ENCODE results near the gene THRA. TPM values are rescaled to one million over a fixed set of nuclear protein-coding genes. Genes with fewer than 3 reads are reported as not detected.

Gene THRA
- total RNA-seq, 3 donors from 2014 or later (not counting 1 experiment from before 2014, with no cell fraction given): 40.8 to 55.7 (median 42.3) TPM

DNA sequence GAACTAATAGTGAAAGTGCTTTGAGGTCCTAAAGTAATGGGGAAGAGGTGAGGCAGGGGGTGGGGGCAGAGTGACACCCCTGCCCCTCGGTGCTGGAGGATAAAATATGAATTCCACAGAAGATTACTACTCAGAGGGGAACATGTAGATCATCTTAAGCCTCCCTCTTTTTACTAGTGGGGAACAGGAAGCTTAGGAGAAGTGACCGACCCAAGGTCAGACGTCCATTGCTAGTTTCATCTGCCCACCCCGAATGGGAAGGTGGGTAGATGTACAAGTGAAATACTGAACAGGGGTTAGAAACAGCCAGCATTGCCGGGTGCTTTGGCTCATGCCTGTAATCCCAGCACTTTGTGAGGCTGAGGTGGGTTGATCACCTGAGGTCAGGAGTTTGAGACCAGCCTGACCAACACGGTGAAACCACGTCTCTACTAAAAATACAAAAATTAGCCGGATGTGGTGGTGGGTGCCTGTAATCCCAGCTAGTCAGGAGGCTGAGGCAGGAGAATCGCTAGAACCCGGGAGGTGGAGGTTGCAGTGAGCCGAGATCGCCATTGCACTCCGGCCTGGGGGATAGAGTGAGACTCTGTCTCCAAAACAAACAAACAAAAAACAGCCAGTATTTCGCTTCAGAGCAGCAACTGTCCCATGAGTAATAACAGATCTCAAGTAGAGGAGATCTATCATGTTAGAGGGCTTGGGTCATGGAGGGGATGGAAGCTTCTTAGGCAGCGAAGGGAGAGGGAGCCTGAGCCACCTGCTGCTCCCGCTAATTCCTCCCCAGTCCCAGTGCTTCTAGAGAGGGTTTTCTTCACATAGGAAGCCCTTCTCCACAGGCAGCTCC, 38.8 kb downstream of the THRA start:
- ATAC-seq (no peak), DNase-seq (no peak)
- H3K4me3 ChIP-seq (ENCODE audit: low read length): no peak overlapping the region
- 74% methylated on average over 12 of the region's 16 CpGs for WGBS (ENCODE audit: insufficient coverage)
- no peak for TF ChIP-seq CTCF (IDR thresholded peaks at IDR 0.05)
- peaks cover 7% of the 10 kb centered on the region for H3K36me3 ChIP-seq (ENCODE audit: control insufficient read depth, insufficient read depth, low read length)
- H3K4me1 Mint-ChIP-seq: peaks cover 79 to 80% of the 10 kb centered on the region in 2 donors
- no peaks in the 10 kb centered on the region for H3K27me3 ChIP-seq (ENCODE audit: control insufficient read depth, insufficient read depth, low read length)
- H3K9me3 ChIP-seq (ENCODE audit: control insufficient read depth, insufficient read depth, low read length): no peaks in the 10 kb centered on the region
- no peaks in the 10 kb centered on the region for H3K36me3 Mint-ChIP-seq
- intact Hi-C loops (cut with micrococcal nuclease): loop anchor here (10.0 kb wide), 1 partner anchor 327 kb away; no protein-coding TSS in a partner anchor
- no peaks in the 10 kb centered on the region for H3K27me3 Mint-ChIP-seq (ENCODE audit: low read depth in 2 of 2)
- peak overlapping the region; percentile 98 for H3K4me3 Mint-ChIP-seq
- peak overlapping the region; percentile 36 for H3K27ac ChIP-seq (ENCODE audit: low read length)
- peaks cover 82% of the 10 kb centered on the region for H3K4me1 ChIP-seq (ENCODE audit: control insufficient read depth, insufficient read depth, low read length)
- peak overlapping the region in 1 of 2 donors; percentile 94 for H3K27ac Mint-ChIP-seq
- H3K9me3 Mint-ChIP-seq: no peaks in the 10 kb centered on the region

DNA sequence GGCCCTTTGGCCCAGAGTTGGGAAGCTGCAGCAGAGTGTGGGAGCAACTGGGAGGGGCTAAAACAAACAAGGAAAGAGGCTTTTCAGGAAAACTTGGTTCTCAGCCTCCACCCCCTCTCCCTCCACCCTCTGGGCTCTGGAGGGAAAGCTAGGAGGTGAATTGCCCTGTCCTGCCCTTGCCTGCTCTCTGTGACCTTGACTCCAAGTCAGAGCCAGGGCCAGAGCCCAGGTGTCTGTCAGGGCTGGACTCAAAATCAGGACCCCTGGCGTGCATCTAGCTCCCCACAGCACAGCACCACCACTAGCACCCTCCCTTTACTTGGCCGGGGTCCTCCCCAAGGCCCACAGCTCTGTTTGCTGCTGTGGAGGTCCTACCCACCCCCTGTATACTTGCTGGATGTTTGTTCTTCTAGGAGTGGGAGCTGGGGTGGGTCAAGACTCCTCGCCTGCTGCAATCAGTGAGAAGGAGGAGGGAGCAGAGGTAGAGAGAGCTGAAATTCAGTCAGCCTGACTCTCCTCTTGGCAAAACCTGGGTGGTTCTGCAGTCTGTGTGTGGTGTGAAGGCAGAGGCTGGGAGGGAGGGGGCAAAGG, 40.4 kb downstream of the THRA start:
- peak overlapping the region; percentile 21 to 36 for H3K27ac Mint-ChIP-seq
- intact Hi-C loops (cut with micrococcal nuclease): loop anchor here (10.0 kb wide), 1 partner anchor 328 kb away; no protein-coding TSS in a partner anchor
- peaks cover 79 to 82% of the 10 kb centered on the region in 2 donors for H3K4me1 Mint-ChIP-seq
- Histone ChIP-seq H3K4me1 (ENCODE audit: control insufficient read depth, insufficient read depth, low read length) (peaks cover 82% of the 10 kb centered on the region), H3K27me3 (ENCODE audit: control insufficient read depth, insufficient read depth, low read length) (no peaks in the 10 kb centered on the region), H3K4me3 (ENCODE audit: low read length) (no peak overlapping the region), H3K9me3 (ENCODE audit: control insufficient read depth, insufficient read depth, low read length) (no peaks in the 10 kb centered on the region), H3K36me3 (ENCODE audit: control insufficient read depth, insufficient read depth, low read length) (no peaks in the 10 kb centered on the region), H3K27ac (ENCODE audit: low read length) (no peak overlapping the region)
- 84% methylated on average over 3 of the region's 3 CpGs for WGBS (ENCODE audit: insufficient coverage)
- H3K9me3 Mint-ChIP-seq: no peaks in the 10 kb centered on the region
- DNase-seq: peak in 1 of 2 donors; percentile 35
- ATAC-seq: no peak
- H3K36me3 Mint-ChIP-seq: no peaks in the 10 kb centered on the region
- no peak for TF ChIP-seq CTCF (IDR thresholded peaks at IDR 0.05)
- H3K27me3 Mint-ChIP-seq (ENCODE audit: low read depth in 2 of 2): no peaks in the 10 kb centered on the region
- H3K4me3 Mint-ChIP-seq: no peak overlapping the region

- Mint-ChIP-seq H3K27ac (peak overlapping the region; percentile 21 to 36), H3K27me3 (ENCODE audit: low read depth in 2 of 2) (no peaks in the 10 kb centered on the region), H3K9me3 (no peaks in the 10 kb centered on the region), H3K36me3 (no peaks in the 10 kb centered on the region), H3K4me3 (no peak overlapping the region), H3K4me1 (peaks cover 79 to 82% of the 10 kb centered on the region in 2 donors)
- no peak for TF ChIP-seq CTCF (IDR thresholded peaks at IDR 0.05)
- H3K27me3 ChIP-seq (ENCODE audit: control insufficient read depth, insufficient read depth, low read length): no peaks in the 10 kb centered on the region
- peaks cover 82% of the 10 kb centered on the region for H3K4me1 ChIP-seq (ENCODE audit: control insufficient read depth, insufficient read depth, low read length)
- no peak for ATAC-seq
- intact Hi-C loops (cut with micrococcal nuclease): loop anchor here (10.0 kb wide), 1 partner anchor 329 kb away; no protein-coding TSS in a partner anchor
- no peak overlapping the region for H3K4me3 ChIP-seq (ENCODE audit: low read length)
- H3K36me3 ChIP-seq (ENCODE audit: control insufficient read depth, insufficient read depth, low read length): no peaks in the 10 kb centered on the region
- H3K27ac ChIP-seq (ENCODE audit: low read length): no peak overlapping the region
- DNase-seq: peak in 1 of 2 donors; percentile 42
- 67% methylated on average over 1 of the region's 2 CpGs for WGBS (ENCODE audit: insufficient coverage)
- H3K9me3 ChIP-seq (ENCODE audit: control insufficient read depth, insufficient read depth, low read length): no peaks in the 10 kb centered on the region
These were observed 40.9 kb downstream of the THRA start for GRCh38 chr17:40103688-40104087.
